Measurements from ENCODE around the gene STAT3. TPM values are rescaled to one million over a fixed set of nuclear protein-coding genes. Genes with fewer than 3 reads are reported as not detected.
A peak's percentile ranks its signal among the peaks of the same experiment; 100 is the strongest.

STAT3 gene
- total and polyA plus RNA-seq, 2 experiments from 2014 or later = 152 to 163 TPM

DNA sequence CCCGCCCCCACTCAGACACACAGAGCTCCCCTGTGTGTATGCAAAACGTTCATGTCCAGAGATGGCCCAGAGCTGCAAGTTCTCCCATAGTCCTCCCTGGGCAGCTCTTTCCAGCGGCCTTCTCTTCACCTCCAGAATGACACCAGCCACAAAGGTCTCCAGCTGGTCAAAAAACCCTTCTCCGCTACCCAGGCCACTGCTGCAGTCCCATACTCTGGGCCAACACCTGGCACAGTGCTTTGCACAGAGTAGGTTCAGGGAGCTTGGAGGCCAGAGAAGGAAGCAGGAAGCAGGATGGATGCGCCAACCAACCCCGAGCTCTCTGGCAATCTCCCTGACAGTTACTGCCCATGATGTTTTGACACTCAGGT lies 110.9 kb downstream of the STAT3 start:
- peaks cover 34% of the 10 kb centered on the region for H3K79me2 ChIP-seq
- 68% methylated on average over 6 of the region's 6 CpGs for WGBS (ENCODE audit: low lambda C conversion rate, missing lambda C conversion rate)
- H3K4me2 ChIP-seq = peak overlapping the region; percentile 98
- no peaks in the 10 kb centered on the region for H3K36me3 ChIP-seq (replicated peaks; ENCODE audit: insufficient read depth, low read depth)
- H3K9me3 ChIP-seq (ENCODE audit: low read depth) = no peaks in the 10 kb centered on the region
- no peak for DNase-seq (ENCODE audit: low spot score)
- H3K9me2 ChIP-seq (replicated peaks; ENCODE audit: insufficient read depth) = no peaks in the 10 kb centered on the region
- peaks cover 14% of the 10 kb centered on the region for H3K4me1 ChIP-seq (ENCODE audit: insufficient read depth)
- no peaks in the 10 kb centered on the region for H3K27me3 ChIP-seq
- TF ChIP-seq, protein P1, sequence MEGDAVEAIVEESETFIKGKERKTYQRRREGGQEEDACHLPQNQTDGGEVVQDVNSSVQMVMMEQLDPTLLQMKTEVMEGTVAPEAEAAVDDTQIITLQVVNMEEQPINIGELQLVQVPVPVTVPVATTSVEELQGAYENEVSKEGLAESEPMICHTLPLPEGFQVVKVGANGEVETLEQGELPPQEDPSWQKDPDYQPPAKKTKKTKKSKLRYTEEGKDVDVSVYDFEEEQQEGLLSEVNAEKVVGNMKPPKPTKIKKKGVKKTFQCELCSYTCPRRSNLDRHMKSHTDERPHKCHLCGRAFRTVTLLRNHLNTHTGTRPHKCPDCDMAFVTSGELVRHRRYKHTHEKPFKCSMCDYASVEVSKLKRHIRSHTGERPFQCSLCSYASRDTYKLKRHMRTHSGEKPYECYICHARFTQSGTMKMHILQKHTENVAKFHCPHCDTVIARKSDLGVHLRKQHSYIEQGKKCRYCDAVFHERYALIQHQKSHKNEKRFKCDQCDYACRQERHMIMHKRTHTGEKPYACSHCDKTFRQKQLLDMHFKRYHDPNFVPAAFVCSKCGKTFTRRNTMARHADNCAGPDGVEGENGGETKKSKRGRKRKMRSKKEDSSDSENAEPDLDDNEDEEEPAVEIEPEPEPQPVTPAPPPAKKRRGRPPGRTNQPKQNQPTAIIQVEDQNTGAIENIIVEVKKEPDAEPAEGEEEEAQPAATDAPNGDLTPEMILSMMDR (IDR thresholded peaks at IDR 0.05; ENCODE audit: poor library complexity) = no peak
- TF ChIP-seq EZH2 (IDR thresholded peaks at IDR 0.05; ENCODE audit: borderline replicate concordance) = no peak
- TF ChIP-seq EZH2phosphoT487 (IDR thresholded peaks at IDR 0.05; ENCODE audit: low read depth, severe bottlenecking, unreplicated experiment) = no peak
- no peak overlapping the region for H2AFZ ChIP-seq
- no peak overlapping the region for H3K4me3 ChIP-seq
- no peaks in the 10 kb centered on the region for H4K20me1 ChIP-seq (ENCODE audit: insufficient read depth, poor library complexity, severe bottlenecking)
- H3K27ac ChIP-seq = no peak overlapping the region

DNA sequence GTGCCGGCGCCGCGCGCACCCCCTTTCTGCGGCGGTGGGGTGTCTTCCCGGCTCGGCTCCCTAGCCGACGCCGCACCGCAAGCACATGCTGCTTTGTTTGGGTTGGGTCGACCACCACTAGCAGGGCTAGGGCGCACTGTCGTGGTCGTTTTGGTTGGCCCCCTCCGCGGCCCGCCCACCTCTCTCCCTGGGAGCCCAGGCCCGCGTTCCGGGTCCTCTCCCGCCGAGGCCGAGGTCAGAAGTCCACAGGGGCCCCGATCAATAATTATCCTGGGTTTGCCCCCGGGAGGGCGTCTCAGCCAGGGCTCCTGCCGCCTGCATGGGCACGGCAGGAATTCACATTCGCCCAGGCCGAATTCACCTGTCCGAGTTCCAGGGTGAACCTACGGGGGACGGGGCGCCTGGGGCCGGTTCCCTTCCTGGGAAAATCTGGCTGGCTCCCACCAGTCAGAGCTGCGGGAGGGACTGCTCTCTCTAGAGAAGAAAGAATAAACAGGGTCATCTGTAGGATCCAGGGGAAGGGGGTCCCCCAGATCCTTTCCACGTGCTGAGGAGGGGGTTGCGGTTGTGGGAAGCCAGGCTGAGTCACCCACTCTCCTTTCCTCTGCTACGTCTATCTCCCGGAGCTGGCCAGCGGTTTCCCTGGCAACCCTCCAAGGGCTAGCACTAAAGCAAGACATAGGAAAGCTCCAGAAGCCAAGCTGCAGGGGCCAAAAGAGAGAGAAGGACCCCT lies 111.5 kb downstream of the STAT3 start:
- Histone ChIP-seq H3K79me2 (peaks cover 39% of the 10 kb centered on the region), H3K4me3 (peak overlapping the region; percentile 89), H3K27me3 (no peaks in the 10 kb centered on the region), H3K36me3 (replicated peaks; ENCODE audit: insufficient read depth, low read depth) (no peaks in the 10 kb centered on the region), H3K9me2 (replicated peaks; ENCODE audit: insufficient read depth) (no peaks in the 10 kb centered on the region), H2AFZ (peak overlapping the region; percentile 97), H3K9me3 (ENCODE audit: low read depth) (no peaks in the 10 kb centered on the region), H3K4me1 (ENCODE audit: insufficient read depth) (peaks cover 17% of the 10 kb centered on the region), H3K27ac (peak overlapping the region; percentile 96), H4K20me1 (ENCODE audit: insufficient read depth, poor library complexity, severe bottlenecking) (no peaks in the 10 kb centered on the region), H3K4me2 (peak overlapping the region; percentile 98)
- DNase-seq (ENCODE audit: low spot score) = peak; percentile 86
- no peak for TF ChIP-seq EZH2phosphoT487 (IDR thresholded peaks at IDR 0.05; ENCODE audit: low read depth, severe bottlenecking, unreplicated experiment)
- TF ChIP-seq EZH2 (IDR thresholded peaks at IDR 0.05; ENCODE audit: borderline replicate concordance) = no peak
- TF ChIP-seq, protein P1 (IDR thresholded peaks at IDR 0.05; ENCODE audit: poor library complexity) = no peak
- 4% methylated on average over 24 of the region's 44 CpGs for WGBS (ENCODE audit: low lambda C conversion rate, missing lambda C conversion rate)

DNA sequence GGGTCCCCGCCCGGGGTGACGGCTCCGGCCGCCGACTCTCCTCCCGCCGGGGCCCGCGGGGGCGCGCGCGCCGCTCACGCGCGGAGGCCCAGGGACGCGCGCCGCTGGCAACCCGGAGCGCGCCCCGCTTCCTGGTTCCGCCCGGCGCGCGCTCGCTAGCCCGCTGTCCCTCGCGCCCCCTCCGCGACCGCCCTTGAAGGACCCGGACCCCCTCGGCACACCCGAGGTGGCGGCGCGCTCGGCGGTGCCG lies 112.0 kb downstream of the STAT3 start, which contains the start of gene STAT5B:
STAT5B (minus strand) TSS at position 33 of the 250 bp plus-strand sequence. CDS start 44,264 bp downstream, outside the sequence.
- Histone ChIP-seq H2AFZ (peak within 1 kb of the TSS; percentile 97), H3K79me2 (peaks cover 44% of the 10 kb centered on the region), H3K9me3 (ENCODE audit: low read depth) (no peaks in the 10 kb centered on the region), H3K36me3 (replicated peaks; ENCODE audit: insufficient read depth, low read depth) (no peaks in the 10 kb centered on the region), H3K9me2 (replicated peaks; ENCODE audit: insufficient read depth) (no peaks in the 10 kb centered on the region), H3K4me2 (peak within 1 kb of the TSS; percentile 98), H3K4me3 (peak within 1 kb of the TSS; percentile 89), H3K4me1 (ENCODE audit: insufficient read depth) (peaks cover 17% of the 10 kb centered on the region), H3K27ac (peak within 1 kb of the TSS; percentile 96), H3K27me3 (no peaks in the 10 kb centered on the region), H4K20me1 (ENCODE audit: insufficient read depth, poor library complexity, severe bottlenecking) (no peaks in the 10 kb centered on the region)
- 3% methylated on average over 25 of the region's 47 CpGs for WGBS (ENCODE audit: low lambda C conversion rate, missing lambda C conversion rate)
- DNase-seq (ENCODE audit: low spot score) = peak; percentile 88
- TF ChIP-seq, protein P1 (IDR thresholded peaks at IDR 0.05; ENCODE audit: poor library complexity) = no peak
- TF ChIP-seq EZH2phosphoT487 (IDR thresholded peaks at IDR 0.05; ENCODE audit: low read depth, severe bottlenecking, unreplicated experiment) (no peak), EZH2 (IDR thresholded peaks at IDR 0.05; ENCODE audit: borderline replicate concordance) (no peak)

Data from hepatocyte (in vitro differentiated cells).